Stimulated activated CD8-positive, alpha-beta memory T cell treated with anti-CD3 and anti-CD28 coated beads, Interleukin-4, amount 100 ng/mL, for 24 hours (primary cell): ENCODE results near the gene LOXL4.

Source experiments
- DNase-seq: peaks from one replicate; pipeline ENCODE4 v3.0.0-alpha.2; 2020; ENCODE audit warnings: low read depth

Gene LOXL4

GRCh38 chr10:98267894-98268693 is at the start of gene LOXL4:
TSS of gene LOXL4 (minus strand) at chr10:98268194. CDS start at chr10:98263019, 5,175 bp downstream.
- DNase-seq: no peak

- DNase-seq: no peak
Measured at GRCh38 chr10:98316661-98317060, 48.7 kb upstream of the LOXL4 start.

GRCh38 chr10:98316170-98316569 is 48.2 kb upstream of the LOXL4 start:
- DNase-seq: no peak

- no peak for DNase-seq
Measured at GRCh38 chr10:98314532-98315284, 46.7 kb upstream of the LOXL4 start.

GRCh38 chr10:98313598-98313997 is 45.6 kb upstream of the LOXL4 start:
- no peak for DNase-seq

- DNase-seq: no peak
Measured at GRCh38 chr10:98312822-98313221, 44.8 kb upstream of the LOXL4 start.

- DNase-seq: no peak
Measured at GRCh38 chr10:98312349-98312748, 44.4 kb upstream of the LOXL4 start.

- DNase-seq: no peak
Measured at GRCh38 chr10:98310701-98311100, 42.7 kb upstream of the LOXL4 start.

GRCh38 chr10:98309366-98310355 is 41.7 kb upstream of the LOXL4 start:
- peak; percentile 8 for DNase-seq

- DNase-seq: no peak
Measured at GRCh38 chr10:98308669-98309365, 40.8 kb upstream of the LOXL4 start.

GRCh38 chr10:98307916-98308541 is 40.0 kb upstream of the LOXL4 start:
- DNase-seq: no peak

- no peak for DNase-seq
Measured at GRCh38 chr10:98306501-98306900, 38.5 kb upstream of the LOXL4 start.

GRCh38 chr10:98303569-98303968 is 35.6 kb upstream of the LOXL4 start:
- no peak for DNase-seq

GRCh38 chr10:98302741-98303365 is 34.9 kb upstream of the LOXL4 start:
- no peak for DNase-seq

- DNase-seq: no peak
Measured at GRCh38 chr10:98301664-98302319, 33.8 kb upstream of the LOXL4 start.

- no peak for DNase-seq
Measured at GRCh38 chr10:98300526-98301229, 32.7 kb upstream of the LOXL4 start.

GRCh38 chr10:98299341-98299740 is 31.3 kb upstream of the LOXL4 start:
- DNase-seq: no peak

GRCh38 chr10:98296524-98296923 is 28.5 kb upstream of the LOXL4 start:
- DNase-seq: no peak

GRCh38 chr10:98295907-98296306 is 27.9 kb upstream of the LOXL4 start:
- DNase-seq: no peak
